GM10847 (cell line): Measurements from ENCODE around the gene TEX47.

ENCODE experiments used
- POLR2A ChIP-seq: IDR thresholded peaks from 2 replicates; pipeline ENCODE4 v1.6.1; 2011; ENCODE audit not compliant: insufficient read length; ENCODE audit errors: extremely low read depth

Gene TEX47

DNA sequence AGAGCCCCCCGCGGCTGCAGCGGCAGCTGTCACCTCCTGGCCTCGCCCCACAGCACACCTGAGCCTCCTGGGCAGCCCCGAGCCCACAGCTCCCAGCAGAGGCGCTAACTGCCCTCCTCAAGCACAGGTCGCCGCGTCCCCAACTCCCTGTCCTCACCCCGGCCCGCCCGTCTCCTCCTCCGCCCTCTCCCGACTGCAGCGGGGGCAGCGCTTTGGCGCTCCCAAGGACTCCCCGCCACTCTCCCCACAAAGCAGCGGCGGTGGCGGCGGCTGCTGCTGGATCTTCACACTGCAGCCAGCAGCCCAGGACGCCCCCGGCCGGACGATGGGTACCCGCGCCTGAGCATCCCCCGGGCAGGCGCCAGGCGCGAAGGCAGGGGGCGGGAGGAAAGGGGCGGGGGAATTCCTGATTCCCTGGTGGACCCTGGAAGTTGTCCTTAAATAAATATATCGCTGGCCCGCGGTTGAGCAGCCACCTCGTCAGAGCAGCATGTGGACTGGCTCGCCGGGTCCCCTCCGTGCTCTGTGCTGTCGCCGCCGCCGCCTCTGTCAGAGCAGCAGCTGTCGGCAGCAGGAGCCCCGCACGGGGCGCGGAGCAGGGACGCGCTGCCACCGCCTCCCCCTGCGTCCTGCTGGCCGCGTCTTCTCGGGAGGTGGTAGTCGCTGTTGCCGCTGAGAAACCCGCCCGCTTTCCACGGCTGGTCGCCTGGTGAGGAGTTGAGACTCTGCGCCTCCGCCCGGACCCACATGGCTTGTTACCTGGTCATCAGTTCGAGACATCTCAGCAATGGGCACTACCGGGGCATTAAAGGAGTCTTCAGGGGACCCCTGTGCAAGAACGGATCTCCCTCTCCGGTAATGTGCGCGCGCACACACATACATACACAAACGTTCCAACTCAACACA is 36.1 kb downstream of the TEX47 start, which contains the start of gene ZNF804B:
Gene ZNF804B, plus strand, starts transcription at position 471 of the 906 bp plus-strand sequence. Its CDS starts 277 bp downstream, at position 748.
- TF ChIP-seq POLR2A, result no peak

DNA sequence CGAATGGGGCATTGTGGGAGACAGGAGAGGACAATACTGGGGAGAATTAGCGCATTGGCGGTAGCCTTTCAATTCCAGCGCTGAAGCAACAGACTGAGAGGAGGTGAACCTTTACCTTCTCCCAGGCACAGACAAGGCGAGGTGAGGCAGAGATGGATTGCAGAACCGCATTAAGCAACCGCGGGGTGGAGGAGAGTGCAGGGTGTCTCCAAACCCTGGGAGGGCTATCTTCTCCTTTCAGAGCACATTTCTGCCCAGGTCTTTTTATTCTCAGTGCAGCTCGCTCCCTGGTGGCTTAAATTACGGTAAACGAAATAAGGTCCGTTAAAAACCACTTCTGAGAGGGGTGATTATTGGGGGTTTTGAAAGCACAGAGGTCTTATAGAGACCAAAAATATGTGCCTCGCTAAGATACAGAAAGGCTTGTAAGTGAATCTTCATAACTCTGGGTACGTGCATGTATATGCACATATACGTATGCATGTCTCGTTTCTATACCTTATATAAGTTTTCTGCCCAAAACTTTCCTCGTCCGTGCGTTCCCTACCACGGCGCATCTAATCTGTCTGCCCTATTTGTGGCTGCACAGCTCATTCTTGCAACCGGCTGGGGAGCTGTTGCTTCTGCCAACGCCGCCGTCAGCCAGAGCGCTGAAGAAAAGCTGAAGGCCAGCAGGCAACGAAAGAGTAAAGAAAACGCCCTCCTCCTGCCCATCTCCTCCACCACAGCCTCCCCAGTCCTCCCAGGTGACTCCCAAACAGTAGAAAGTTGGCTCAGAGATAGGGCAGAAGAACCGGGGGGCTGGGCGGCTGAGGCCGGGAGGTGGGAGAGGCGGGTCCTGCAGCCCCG is 36.9 kb downstream of the TEX47 start:
- TF ChIP-seq POLR2A, result no peak

DNA sequence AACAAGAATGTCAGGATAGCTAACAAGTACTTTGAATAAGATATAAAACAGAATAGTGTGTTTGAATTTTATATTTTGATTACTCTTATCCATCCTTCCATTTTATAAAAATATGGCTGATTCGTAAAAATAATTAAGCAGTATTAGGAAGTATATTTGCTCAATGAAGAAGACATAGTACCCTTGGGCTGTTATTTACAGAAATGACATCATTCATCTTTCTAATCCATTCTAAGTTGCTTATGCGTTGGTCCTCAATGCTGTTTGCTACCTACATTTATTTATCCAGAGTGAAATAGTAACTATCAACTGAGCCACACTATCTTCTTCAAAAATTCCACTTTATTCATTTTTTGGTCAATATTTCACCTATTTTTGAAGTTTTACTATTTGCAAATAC is 38.2 kb downstream of the TEX47 start:
- TF ChIP-seq POLR2A, result no peak

DNA sequence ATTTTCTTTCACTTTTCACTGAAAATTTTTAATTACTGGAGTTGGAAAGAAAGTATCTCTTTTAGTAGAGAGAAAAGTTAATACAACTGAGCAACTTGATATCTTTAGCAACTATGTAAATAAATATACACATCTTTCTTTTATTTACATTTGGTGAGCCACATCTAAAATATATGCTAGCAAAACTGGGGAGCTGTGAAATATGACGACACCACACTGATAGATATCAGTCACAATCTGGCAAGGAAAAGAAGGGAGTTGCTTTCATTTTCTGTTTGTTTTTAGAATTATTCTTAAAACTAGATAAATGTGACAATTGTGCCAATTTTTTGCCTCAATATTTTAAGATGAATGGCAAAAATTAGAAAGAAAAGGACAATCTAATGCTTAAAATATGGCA is 38.7 kb downstream of the TEX47 start:
- no peak for TF ChIP-seq POLR2A

DNA sequence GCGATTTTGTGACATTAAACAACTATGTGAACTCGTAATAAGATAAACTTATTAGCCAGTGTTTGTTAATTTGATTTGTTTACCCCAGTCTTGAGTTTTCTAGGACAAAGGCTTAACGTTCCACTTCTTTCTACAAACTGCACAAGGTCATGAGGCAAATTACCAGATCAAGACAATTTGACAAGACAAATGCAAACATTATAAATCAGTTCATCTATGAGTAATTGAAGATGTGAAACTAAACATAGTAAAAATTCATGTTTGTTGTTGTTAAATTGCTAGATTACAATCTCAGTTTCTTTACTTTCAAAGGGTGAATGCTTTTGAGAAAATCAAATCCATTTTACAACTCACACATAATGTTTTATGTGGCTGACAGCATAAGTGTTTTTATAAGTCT is 49.4 kb downstream of the TEX47 start:
- no peak for TF ChIP-seq POLR2A
